ENCODE results near the gene WWC2. TPM values are rescaled to one million over a fixed set of nuclear protein-coding genes. Genes with fewer than 3 reads are reported as not detected.
"Not testable (repeated sequence)": the region's sequence is repeated elsewhere in the genome, so short reads cannot be mapped to it uniquely, and the experiment has no call there.

The WWC2 gene
- total RNA-seq, 1 donor: 4.3 TPM

DNA sequence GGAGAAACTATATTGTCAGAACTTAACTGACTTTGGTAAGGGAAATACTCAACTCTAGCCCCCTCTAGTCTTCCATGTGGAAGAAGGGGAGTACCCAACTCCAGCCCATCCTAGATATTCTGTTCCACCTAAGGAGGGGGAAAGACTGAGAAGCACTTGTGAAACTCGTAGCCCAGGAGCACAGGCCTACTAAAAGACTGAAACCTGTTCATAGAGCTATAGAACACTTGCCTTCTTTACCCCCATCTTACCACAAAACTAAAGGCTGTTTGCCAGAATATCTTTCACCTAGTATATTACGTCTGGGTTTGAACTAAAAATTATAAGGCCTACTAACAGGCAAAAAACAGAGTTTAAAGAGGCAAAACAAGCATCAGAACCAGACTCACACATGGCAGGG is 205.5 kb downstream of the WWC2 start:
- Histone ChIP-seq H3K4me3 (ENCODE audit: low read length) (no peak overlapping the region), H3K4me1 (ENCODE audit: insufficient read depth, low read length) (no peaks in the 10 kb centered on the region), H3K9me3 (ENCODE audit: low read depth, low read length) (no peaks in the 10 kb centered on the region), H3K27me3 (ENCODE audit: insufficient read depth, low read length) (no peaks in the 10 kb centered on the region)

DNA sequence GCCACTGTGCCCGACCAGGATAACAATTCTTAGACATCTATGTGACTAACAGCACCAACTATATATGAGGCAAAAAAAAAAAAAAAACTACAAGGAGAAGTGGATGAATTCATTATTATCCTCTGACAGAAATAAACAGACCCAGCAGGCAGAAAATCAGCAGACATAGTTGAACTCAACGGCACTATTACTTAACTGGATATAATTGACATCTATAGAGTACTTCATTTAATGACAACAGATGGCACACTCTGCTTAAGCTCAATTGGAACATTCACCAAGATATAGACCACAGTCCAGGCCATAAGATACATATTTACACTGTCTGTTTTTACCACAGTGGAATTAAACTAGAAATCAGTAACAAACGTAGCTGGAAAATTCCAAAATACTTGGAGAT is 207.8 kb downstream of the WWC2 start:
- H3K4me1 ChIP-seq (ENCODE audit: insufficient read depth, low read length): no peaks in the 10 kb centered on the region
- no peaks in the 10 kb centered on the region for H3K9me3 ChIP-seq (ENCODE audit: low read depth, low read length)
- no peaks in the 10 kb centered on the region for H3K27me3 ChIP-seq (ENCODE audit: insufficient read depth, low read length)
- no peak overlapping the region for H3K4me3 ChIP-seq (ENCODE audit: low read length)

DNA sequence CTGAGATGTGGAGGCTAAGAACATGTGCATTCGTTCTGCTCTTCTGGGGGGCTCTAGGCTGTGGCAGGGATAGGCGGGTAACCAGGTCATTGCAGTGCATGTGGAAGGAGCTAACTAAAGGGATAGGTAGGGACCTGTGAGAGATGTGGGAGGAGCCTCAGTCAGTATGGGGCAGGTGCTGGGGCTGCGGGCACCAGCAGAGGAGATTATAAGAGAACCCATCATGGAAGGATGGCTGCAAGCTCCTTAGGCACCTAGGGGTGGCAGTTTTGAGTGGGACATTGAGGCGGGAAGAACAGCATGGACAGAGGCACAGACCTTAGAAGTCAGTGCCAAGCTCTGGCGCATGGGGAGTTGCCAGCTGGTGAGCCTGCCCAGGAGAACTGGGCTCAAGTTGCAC is 213.8 kb downstream of the WWC2 start:
- Histone ChIP-seq H3K27me3 (ENCODE audit: insufficient read depth, low read length) (no peaks in the 10 kb centered on the region), H3K9me3 (ENCODE audit: low read depth, low read length) (no peaks in the 10 kb centered on the region), H3K4me1 (ENCODE audit: insufficient read depth, low read length) (no peaks in the 10 kb centered on the region), H3K4me3 (ENCODE audit: low read length) (no peak overlapping the region)

DNA sequence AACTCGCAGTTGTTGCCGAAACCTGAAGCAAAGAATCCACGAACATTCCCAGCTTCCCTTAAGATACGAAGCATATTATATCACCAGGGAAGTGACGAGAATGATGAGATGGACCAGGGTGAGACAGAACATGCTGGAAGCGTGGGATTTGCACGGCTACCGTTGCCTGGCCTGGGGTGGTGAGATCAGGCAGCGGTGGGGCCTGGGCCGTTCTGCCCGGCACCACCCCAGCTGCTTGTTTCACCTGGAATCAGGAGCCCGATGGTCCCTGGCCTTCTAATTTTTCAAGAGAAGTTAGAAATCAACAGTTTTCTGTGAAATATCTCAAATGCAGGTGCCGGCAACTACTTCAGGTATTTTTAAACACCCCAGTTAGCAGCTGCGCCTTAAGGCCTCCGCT is 215.3 kb downstream of the WWC2 start:
- Histone ChIP-seq H3K27me3 (ENCODE audit: insufficient read depth, low read length) (no peaks in the 10 kb centered on the region), H3K4me1 (ENCODE audit: insufficient read depth, low read length) (no peaks in the 10 kb centered on the region), H3K9me3 (ENCODE audit: low read depth, low read length) (no peaks in the 10 kb centered on the region), H3K4me3 (ENCODE audit: low read length) (no peak overlapping the region)

DNA sequence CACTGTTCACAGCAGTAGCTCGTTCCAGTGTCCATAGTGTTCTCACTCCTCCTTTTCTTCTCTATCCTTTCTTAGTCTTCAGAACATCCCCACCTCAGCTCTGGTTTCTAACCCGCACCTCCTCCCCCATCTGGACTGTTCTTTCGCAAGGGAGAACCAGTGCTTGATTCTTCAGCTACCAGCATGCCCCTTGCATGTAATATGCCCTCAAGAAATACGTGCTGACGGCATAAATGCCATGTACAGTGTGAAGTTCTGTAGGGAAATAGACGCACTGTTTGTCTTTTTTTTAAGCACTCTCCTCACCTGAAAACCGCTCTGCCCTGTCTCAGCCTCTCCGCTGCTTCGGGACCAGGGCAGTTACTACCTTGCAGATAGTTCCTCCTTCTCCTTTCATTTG is 215.7 kb downstream of the WWC2 start:
- H3K27me3 ChIP-seq (ENCODE audit: insufficient read depth, low read length): no peaks in the 10 kb centered on the region
- no peaks in the 10 kb centered on the region for H3K9me3 ChIP-seq (ENCODE audit: low read depth, low read length)
- H3K4me3 ChIP-seq (ENCODE audit: low read length): no peak overlapping the region
- H3K4me1 ChIP-seq (ENCODE audit: insufficient read depth, low read length): no peaks in the 10 kb centered on the region

DNA sequence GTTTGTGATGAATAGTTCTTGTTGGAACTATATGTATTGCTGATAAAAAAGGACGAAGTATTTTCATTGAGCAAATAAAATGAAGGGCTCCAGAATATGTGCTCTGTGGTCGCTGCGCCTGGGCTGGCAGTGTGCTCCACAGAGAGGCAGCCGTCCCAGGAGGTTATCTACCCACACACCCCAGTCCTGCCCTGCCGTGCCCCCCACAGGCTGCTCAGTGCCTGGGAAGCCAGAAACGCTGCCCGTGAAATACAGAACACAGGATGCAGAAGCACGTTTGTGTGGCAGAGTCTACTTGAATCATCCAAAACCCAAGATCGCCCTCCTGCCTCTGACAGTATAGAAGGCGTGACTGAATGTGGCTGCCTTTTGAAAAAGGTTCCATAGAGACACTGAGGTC is 219.6 kb downstream of the WWC2 start:
- no peaks in the 10 kb centered on the region for H3K4me1 ChIP-seq (ENCODE audit: insufficient read depth, low read length)
- H3K4me3 ChIP-seq (ENCODE audit: low read length): no peak overlapping the region
- no peaks in the 10 kb centered on the region for H3K9me3 ChIP-seq (ENCODE audit: low read depth, low read length)
- H3K27me3 ChIP-seq (ENCODE audit: insufficient read depth, low read length): no peaks in the 10 kb centered on the region

DNA sequence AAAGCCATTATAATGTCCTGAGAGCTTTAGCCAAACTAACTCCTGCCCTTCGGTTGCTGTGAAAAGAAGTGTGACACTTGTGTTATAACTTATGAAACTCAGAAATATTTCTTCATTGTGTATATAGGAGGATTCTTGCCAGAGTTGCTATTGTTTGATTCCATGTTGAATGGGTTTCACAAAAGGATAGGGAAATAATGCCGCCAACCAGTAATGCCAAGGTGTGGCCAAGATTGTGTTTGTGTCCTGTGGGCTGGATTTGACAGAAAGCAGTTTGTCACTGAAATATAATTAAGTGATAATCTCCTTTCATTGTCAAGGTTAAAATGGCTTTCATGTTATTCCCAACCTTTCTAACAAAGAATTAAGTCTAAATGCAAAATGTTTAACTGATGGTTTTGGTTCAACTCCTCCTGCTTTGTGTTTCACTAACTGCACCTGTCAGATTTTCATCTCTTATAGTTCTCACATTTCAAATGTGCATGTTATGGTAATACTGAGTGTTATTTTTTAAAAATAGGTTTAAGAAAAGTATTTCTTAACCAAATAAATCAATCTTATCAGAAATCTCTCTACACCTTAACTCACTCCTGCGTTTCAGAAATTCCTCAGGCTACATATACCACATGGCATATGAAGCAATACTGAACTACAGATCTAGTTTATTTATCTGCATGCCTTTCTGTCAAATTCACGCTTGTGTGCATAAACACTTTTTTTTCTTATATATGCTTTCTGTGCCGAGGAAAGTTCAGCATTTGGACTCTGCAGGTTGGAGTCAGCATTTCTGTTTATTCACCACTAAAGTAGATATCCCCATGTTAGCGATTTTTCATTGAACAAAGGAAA is 221.4 kb downstream of the WWC2 start, which contains the start of gene CLDN22:
TSS of gene CLDN22 (minus strand) at position 66 of the 849 bp plus-strand sequence. CDS start at position 8, 58 bp downstream.
- Histone ChIP-seq H3K27me3 (ENCODE audit: insufficient read depth, low read length) (no peaks in the 10 kb centered on the region), H3K9me3 (ENCODE audit: low read depth, low read length) (no peaks in the 10 kb centered on the region), H3K4me3 (ENCODE audit: low read length) (no peak within 1 kb of the TSS), H3K4me1 (ENCODE audit: insufficient read depth, low read length) (no peaks in the 10 kb centered on the region)

DNA sequence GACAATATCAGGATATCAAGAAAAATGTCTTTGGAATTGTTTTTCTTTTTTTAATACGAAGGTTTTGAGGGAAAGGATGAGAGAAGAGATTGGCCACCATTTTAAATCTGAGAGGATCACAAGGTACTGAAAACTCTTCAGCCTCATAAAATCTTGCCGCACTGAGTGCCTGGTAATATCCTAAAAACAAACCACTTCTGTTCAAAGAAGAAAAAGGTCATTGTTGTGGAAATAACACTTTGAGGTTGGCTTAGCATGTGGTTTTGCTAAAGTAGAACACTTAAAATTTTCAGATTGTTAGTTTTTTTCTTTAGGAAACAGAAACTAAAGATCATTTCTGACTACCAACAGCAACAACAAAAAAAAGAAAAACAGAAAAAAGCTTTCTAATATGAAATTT is 222.0 kb downstream of the WWC2 start:
- Histone ChIP-seq H3K9me3 (ENCODE audit: low read depth, low read length) (no peaks in the 10 kb centered on the region), H3K27me3 (ENCODE audit: insufficient read depth, low read length) (no peaks in the 10 kb centered on the region), H3K4me3 (ENCODE audit: low read length) (no peak overlapping the region), H3K4me1 (ENCODE audit: insufficient read depth, low read length) (no peaks in the 10 kb centered on the region)

DNA sequence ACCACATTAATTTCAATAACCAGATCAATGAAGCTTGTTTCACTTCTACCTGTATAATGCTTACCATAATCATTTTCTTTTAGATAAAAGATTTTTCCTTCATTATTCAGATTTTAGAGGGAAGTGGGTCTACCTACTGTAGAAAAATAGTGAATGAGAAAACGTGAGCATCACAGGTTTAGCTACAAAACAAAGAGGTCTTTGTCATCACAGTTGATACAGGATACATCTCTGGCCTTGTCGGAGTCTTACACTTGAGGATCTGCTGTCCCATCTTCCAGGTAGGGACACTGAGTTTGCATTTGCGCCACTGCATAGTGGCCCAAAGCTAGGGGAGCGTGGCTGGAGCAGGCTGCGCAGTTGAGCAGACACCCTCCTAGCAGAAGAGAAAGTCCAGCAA is 222.5 kb downstream of the WWC2 start:
- Histone ChIP-seq H3K4me1 (ENCODE audit: insufficient read depth, low read length) (no peaks in the 10 kb centered on the region), H3K27me3 (ENCODE audit: insufficient read depth, low read length) (no peaks in the 10 kb centered on the region), H3K4me3 (ENCODE audit: low read length) (no peak overlapping the region), H3K9me3 (ENCODE audit: low read depth, low read length) (no peaks in the 10 kb centered on the region)

DNA sequence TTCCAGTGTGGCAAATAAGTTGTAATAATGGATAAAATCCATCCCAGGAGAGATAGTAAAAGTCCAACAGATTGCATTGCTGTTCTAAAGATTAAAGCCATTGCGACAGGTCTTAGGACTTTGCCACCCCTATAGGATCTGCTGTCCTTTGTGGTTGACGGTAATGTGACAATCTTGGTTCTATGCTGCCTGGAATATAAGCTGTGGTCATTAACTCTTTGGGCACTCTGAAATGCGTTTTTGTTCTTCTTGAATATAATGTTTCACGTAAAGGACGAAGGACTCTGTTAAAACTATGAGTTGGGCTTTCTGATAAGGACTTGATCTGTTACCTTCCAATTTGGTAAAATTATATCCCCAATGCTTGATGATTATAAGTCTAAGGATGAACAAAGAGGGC is 223.3 kb downstream of the WWC2 start, which contains the start of gene CLDN24:
TSS of gene CLDN24 (minus strand) at position 101 of the 400 bp plus-strand sequence. CDS start at position 101, 0 bp downstream.
- Histone ChIP-seq H3K4me3 (ENCODE audit: low read length) (no peak within 1 kb of the TSS), H3K27me3 (ENCODE audit: insufficient read depth, low read length) (no peaks in the 10 kb centered on the region), H3K4me1 (ENCODE audit: insufficient read depth, low read length) (no peaks in the 10 kb centered on the region), H3K9me3 (ENCODE audit: low read depth, low read length) (no peaks in the 10 kb centered on the region)

DNA sequence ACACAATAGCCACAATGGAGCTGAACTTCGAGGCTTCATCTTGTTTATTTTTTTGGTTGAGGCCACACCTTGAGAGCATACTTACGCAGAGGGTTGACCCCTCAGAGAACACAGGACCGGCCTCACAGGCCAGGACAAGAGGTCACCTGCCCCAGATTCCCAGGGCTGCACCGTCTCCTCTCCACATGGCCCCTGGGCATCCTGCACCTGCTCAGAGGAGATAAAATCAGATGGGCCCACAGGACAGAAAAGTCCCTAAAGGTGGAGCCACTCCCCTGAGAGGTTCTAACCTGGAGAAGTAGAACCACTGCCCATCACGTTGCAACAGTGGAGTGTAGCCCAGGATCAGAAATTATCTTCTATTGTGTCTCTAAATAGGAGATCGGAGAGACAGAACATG is 224.2 kb downstream of the WWC2 start:
- H3K9me3 ChIP-seq (ENCODE audit: low read depth, low read length): no peaks in the 10 kb centered on the region
- no peak overlapping the region for H3K4me3 ChIP-seq (ENCODE audit: low read length)
- no peaks in the 10 kb centered on the region for H3K27me3 ChIP-seq (ENCODE audit: insufficient read depth, low read length)
- H3K4me1 ChIP-seq (ENCODE audit: insufficient read depth, low read length): no peaks in the 10 kb centered on the region

DNA sequence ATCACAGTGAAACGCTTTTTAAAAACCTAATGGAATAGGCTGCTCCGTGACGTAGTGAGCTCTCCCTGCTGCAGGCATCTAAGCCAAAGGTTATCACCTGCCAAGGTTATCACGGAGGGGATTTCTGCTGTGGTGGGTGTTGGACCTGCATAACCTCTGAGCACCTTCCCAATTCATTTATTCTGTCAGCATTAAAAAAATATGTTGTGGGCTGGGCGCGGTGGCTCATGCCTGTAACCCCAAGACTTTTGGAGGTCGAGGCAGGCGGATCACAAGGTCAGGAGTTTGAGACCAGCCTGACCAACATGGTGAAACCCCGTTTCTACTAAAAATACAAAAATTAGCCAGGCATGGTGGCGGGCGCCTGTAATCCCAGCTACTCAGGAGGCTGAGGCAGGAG is 225.0 kb downstream of the WWC2 start:
- not testable (repeated sequence) for H3K4me1 ChIP-seq (ENCODE audit: insufficient read depth, low read length); H3K4me3 ChIP-seq (ENCODE audit: low read length); H3K9me3 ChIP-seq (ENCODE audit: low read depth, low read length); H3K27me3 ChIP-seq (ENCODE audit: insufficient read depth, low read length)

DNA sequence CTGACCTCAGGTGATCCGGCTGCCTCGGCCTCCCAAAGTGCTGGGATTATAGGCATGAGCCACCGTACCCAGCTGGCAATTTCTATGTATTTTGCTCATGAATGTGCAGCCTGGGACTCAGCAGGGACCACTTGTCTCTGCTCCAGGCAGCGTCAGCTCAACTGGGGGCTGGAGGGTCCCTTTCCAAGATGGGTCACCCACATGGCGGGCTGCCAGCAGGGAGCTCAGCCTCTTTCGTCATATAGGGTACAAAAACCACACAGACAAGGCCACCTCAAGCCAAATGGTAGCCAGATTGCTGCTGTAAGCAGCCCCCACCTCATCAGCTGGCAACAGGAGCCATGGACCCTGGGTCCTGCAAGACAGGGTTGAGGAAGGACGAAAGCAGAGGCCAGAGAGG is 225.6 kb downstream of the WWC2 start:
- Histone ChIP-seq H3K9me3 (ENCODE audit: low read depth, low read length) (no peaks in the 10 kb centered on the region), H3K4me1 (ENCODE audit: insufficient read depth, low read length) (no peaks in the 10 kb centered on the region), H3K4me3 (ENCODE audit: low read length) (no peak overlapping the region), H3K27me3 (ENCODE audit: insufficient read depth, low read length) (no peaks in the 10 kb centered on the region)

DNA sequence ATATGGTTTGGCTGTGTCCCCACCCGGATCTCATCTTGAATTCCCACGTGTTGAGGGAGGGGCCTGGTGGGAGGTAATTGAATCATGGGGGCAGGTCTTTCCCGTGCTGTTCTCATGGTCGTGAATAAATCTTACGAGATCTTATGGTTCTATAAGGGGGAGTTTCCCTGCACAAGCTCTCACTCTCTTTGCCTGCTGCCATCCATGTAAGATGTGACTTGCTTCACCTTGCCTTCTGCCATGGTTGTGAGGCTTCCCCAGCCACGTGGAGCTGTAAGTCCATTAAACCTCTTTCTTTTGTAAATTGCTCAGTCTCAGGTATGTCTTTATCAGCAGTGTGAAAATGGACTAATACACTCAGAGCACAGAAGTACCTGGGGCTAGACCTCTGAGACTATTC is 227.3 kb downstream of the WWC2 start:
- not testable (repeated sequence) for H3K27me3 ChIP-seq (ENCODE audit: insufficient read depth, low read length); H3K9me3 ChIP-seq (ENCODE audit: low read depth, low read length)

DNA sequence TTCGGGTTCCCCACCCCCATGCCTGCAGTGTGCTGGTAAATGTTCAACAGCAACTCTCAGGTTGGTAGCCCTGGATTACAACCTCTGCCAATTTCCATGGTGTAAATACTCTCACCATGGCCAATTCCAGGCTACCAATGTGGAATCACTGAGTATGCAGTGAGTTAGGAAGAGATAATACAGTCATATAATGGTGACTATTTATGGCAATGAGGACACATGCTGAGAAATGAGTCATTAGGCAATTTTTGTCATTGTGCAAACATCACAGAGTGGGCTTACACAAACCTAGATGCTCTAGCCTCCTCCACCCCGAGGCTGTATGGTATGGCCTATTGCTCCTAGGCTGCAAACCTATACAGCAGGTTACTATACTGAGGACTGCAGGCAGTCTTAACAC is 227.8 kb downstream of the WWC2 start:
- H3K9me3 ChIP-seq (ENCODE audit: low read depth, low read length): no peaks in the 10 kb centered on the region

More for the DNA sequence above, 227.3 kb downstream of the WWC2 start:
- H3K4me1 ChIP-seq (ENCODE audit: insufficient read depth, low read length); H3K4me3 ChIP-seq (ENCODE audit: low read length): not testable (repeated sequence)

DNA sequence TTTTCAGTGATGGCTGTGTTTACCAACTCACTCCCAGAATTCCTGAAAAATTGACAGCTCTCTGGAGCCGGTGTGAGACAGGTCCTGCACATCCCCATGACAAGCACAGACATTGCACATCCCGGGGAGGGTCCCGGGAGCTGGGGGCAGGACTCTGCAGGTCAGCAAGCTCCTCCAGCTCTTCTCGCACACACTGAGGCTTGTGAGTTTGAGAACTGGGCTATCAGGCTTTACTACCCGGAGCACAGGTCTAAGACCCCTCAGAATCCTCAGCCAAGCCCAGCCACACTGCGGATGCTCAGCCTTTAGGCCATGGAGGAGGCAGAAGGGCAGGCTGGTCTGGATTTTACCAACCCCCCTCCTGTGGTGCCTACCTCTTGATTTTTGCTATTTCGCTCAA is 228.8 kb downstream of the WWC2 start:
- Histone ChIP-seq H3K9me3 (ENCODE audit: low read depth, low read length) (no peaks in the 10 kb centered on the region), H3K27me3 (ENCODE audit: insufficient read depth, low read length) (no peaks in the 10 kb centered on the region), H3K4me1 (ENCODE audit: insufficient read depth, low read length) (no peaks in the 10 kb centered on the region), H3K4me3 (ENCODE audit: low read length) (no peak overlapping the region)

More for the DNA sequence above, 227.8 kb downstream of the WWC2 start:
- no peaks in the 10 kb centered on the region for H3K4me1 ChIP-seq (ENCODE audit: insufficient read depth, low read length)
- no peak overlapping the region for H3K4me3 ChIP-seq (ENCODE audit: low read length)
- H3K27me3 ChIP-seq (ENCODE audit: insufficient read depth, low read length): no peaks in the 10 kb centered on the region
